HG03460 (cell line): ENCODE measurements around the gene ANKDD1A.

Experiments used
- ATAC-seq: cut with Tn5 transposase; IDR thresholded peaks from one replicate; pipeline ENCODE4 v1.9.1; 2021; ENCODE audit not compliant: unreplicated experiment

ANKDD1A gene

GRCh38 chr15:64959128-64959527 lies 47.4 kb downstream of the ANKDD1A start:
- ATAC-seq = no peak

- ATAC-seq = no peak
Observed at GRCh38 chr15:64960153-64960552, 48.5 kb downstream of the ANKDD1A start.

DNA sequence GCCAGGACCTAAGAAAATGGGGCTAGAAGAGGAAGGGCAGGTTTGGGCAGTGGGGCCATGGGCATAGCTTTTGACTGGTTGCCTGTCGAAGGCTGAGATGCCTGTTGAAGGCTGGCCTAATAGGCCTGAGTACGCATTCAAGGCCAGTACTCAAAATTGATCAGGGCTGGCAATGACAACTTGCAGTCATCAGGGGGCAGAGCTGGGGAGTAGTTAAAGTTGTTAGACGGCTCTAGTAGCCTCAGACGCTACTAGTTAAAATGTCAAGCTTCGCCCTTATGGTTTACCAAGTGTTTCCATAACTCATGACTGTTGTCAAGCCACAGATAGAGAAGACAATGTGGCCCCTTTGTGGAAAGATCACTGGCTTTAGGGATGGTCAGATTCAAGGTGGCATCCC lies 49.3 kb downstream of the ANKDD1A start:
- ATAC-seq = no peak

DNA sequence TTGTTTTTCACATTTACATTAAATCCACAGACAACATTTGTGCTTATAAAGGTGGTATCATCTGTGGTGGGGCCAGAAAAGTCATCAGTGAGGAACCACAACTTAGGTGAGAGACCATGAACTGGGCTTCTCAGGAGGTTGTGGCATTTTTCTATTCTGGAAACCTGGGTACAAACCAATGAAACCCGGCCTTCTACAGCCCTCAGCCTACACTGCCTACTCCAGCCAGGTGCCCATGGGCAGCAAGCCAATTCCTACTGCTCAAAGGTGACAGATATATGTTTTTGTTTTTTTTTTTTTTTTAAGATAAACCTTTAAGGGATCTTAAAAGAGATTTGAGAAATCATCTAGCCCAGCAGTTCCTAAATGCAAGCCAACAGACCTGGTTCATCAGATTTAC lies 57.7 kb downstream of the ANKDD1A start:
- no peak for ATAC-seq

GRCh38 chr15:64970698-64971097 lies 59.0 kb downstream of the ANKDD1A start:
- ATAC-seq = no peak

GRCh38 chr15:64975390-64975789 lies 63.7 kb downstream of the ANKDD1A start:
- ATAC-seq = no peak

GRCh38 chr15:64979252-64979710 lies 67.6 kb downstream of the ANKDD1A start:
- ATAC-seq = no peak

DNA sequence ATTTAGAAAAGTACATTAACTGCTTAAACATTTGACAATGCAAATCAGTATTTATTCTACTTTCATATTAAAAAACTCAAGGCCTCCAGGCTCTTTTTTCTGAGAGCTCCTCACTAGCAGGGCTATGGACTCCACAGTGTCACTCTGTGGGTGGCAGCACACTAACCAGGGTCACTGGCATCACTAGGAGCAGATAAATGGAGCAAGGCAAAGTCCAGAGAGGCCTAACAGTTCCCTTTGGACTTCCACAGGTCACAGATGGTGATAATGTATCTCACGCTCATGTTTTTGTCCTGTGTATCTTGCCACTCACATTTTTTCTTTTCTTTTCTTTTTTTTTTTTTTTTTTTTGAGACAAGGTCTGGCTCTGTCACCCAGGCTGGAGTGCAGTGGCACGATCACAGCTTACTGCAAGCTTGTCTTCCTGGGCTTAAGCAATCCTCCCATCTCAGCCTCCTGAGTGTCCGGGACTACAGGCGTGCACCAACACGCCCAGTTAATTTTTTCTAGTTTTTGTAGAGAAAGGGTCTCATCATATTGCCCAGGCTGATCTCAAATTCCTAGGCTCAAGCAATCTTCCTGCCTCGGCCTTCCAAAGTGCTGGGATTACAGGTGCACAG lies 70.2 kb downstream of the ANKDD1A start:
- no peak for ATAC-seq

GRCh38 chr15:64982472-64982871 lies 70.8 kb downstream of the ANKDD1A start:
- ATAC-seq = no peak

- ATAC-seq = no peak
Observed at GRCh38 chr15:64985366-64986033, 73.8 kb downstream of the ANKDD1A start.

DNA sequence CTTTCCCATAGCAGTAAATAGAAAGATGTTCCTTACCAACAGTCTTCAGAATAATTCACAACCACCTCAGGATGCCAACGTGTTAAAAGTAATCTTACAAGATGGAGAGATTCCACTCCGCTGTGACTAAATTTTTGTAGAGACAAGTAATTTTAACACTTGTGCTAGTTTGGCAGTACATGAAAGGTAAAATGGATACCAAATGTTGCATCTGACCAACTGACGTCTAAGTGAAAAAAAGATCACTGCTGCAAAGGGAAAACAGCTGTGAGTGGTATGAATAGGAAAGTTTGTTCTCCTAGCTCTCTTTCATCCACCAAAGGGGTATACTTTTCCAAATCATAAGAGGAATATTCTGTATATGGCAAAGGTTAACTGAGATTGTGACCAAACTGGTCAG lies 75.4 kb downstream of the ANKDD1A start:
- no peak for ATAC-seq

DNA sequence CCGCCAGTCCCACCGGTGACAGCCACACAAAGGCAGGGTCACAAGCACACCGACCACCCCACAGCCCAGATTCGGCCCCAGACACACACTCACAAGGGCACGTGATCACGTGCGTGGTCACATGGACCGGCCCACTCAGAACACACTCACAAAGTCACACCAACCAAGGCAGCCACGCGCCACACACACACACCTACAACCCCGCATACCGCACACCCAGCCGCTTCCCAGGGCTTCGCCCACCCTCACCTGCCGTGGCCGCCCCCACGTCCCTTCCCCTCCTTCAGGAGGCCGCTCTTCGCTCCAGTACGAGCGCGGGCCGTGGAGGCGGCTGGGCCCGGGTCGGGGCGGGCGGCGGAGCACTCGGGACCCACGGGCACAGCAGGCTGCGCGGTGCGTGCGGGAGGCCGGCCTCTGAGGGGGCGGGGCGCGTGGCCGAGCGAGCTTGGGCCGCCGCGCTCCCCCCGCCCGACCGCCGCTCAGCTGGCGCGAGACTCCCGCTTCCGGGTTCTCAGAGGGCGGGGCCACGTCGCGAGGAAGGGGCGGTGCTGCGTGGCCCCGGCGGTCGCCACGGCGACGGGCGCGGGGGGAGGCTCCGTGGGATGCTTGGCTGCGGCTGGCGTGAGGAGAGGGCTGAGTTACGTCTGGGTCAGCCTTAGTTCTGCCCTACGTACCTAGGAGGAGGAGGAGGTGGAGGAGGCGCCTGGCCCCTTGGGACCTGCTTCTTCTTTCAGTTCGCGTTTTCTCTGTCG lies 77.9 kb downstream of the ANKDD1A start, which contains the start of gene SPG21:
SPG21 (minus strand) TSS at position 499 of the 752 bp plus-strand sequence. CDS start 6,345 bp downstream, outside the sequence.
- peak; percentile 98 for ATAC-seq

DNA sequence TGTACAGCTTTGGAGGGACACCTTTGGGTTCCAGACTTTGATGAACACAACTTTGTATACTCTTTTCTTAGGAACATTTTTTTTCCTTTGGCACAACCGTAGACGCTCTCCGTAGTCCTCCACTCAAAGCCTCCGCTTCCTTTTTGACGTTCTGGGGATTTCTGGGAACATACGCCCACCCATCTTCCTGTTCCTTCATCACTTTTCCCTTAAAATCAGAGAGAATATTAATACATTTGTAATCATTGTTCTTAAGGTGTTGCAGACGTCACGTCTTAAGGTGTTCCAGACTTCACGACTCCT lies 78.4 kb downstream of the ANKDD1A start:
- no peak for ATAC-seq

- no peak for ATAC-seq
Observed at GRCh38 chr15:64991536-64992135, 79.9 kb downstream of the ANKDD1A start.

DNA sequence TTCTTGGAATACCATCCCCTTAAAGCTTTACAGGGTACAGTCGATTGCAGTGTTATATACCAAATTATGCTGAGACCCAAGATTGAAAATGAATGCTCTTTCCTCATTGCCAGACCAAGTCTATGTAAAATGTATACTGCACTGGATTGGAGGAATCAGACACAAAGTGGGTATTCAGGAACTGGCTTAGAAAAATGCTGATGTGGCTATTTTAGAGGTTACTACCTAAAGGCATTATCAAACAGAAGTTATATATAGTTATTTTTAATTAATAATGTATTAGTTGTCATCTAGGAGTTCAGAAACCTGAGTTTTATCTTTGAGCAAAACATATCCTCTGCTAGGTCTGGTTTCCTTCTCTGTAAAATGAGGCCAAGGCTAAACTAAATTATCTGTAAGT lies 81.6 kb downstream of the ANKDD1A start:
- ATAC-seq = no peak

- ATAC-seq = no peak
Observed at GRCh38 chr15:64997066-64997465, 85.4 kb downstream of the ANKDD1A start.

- no peak for ATAC-seq
Observed at GRCh38 chr15:64997745-64998375, 86.2 kb downstream of the ANKDD1A start.

DNA sequence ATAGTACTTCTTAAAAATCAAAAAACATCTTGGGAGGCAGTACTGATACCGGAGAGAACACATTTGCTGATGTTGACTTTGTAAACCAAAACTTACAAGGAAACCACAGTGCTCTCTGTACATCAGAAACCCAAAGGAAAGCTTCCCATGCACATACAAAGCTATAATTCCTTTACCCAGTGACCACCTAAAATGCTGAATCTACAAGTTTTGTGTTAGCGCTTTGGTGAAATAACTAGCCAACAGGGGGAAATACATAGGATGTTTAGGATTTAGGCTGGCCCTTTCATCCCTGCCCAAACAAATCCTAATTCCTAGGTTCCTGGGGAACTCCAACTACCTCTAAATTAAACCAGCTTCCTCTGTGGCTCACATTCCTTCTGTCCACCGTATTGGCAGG lies 93.3 kb downstream of the ANKDD1A start:
- no peak for ATAC-seq

- ATAC-seq = no peak
Observed at GRCh38 chr15:65006876-65007275, 95.2 kb downstream of the ANKDD1A start.
